Stimulated activated naive B cell treated with anti-CD40 and anti-IgM and Interleukin-4, amounts not matched to agents 10 μg/mL and 1 μg/mL and 100 μg/mL, for 72 hours (primary cell): ENCODE data around the gene SALL3.

ENCODE experiments used
- ATAC-seq, 2 donors: fragments of 150-1000 bp; cut with Tn5 transposase; replicated peaks; 2 replicates each; pipeline ENCODE4 v1.10.0; 2021; ENCODE audit warnings: moderate library complexity in 1 of 2
- DNase-seq: peaks from one replicate; pipeline ENCODE4 v3.0.0; 2021
- H3K27ac Mint-ChIP-seq: one replicate; pipeline ENCODE4 v1.8.0; 2022; ENCODE audit warnings: mild to moderate bottlenecking, mixed read lengths
- H3K27me3 Mint-ChIP-seq, 2 donors: one replicate each; pipeline ENCODE4 v1.8.0; 2022; ENCODE audit warnings: mixed read lengths in 2 of 2
- H3K36me3 Mint-ChIP-seq, 2 donors: one replicate each; pipeline ENCODE4 v1.8.0; 2022; ENCODE audit warnings: mixed read lengths in 2 of 2, mild to moderate bottlenecking in 1 of 2
- H3K4me1 Mint-ChIP-seq, 2 donors: one replicate each; pipeline ENCODE4 v1.8.0; 2022; ENCODE audit warnings: mixed read lengths in 2 of 2, mild to moderate bottlenecking in 1 of 2
- H3K4me3 Mint-ChIP-seq, 2 donors: one replicate each; pipeline ENCODE4 v1.8.0; 2022; ENCODE audit warnings: mild to moderate bottlenecking in 2 of 2, mixed read lengths in 2 of 2, moderate library complexity in 1 of 2
- H3K9me3 Mint-ChIP-seq, 2 donors: one replicate each; pipeline ENCODE4 v1.8.0; 2022; ENCODE audit warnings: mixed read lengths in 2 of 2, mild to moderate bottlenecking in 1 of 2

Gene SALL3

GRCh38 chr18:79018911-79019310 lies 39.3 kb downstream of the SALL3 start:
- Mint-ChIP-seq H3K4me3 (no peak overlapping the region), H3K4me1 (no peaks in the 10 kb centered on the region), H3K27ac (no peak overlapping the region), H3K27me3 (peaks cover 10 to 17% of the 10 kb centered on the region in 2 donors), H3K9me3 (peaks cover 0 to 3% of the 10 kb centered on the region in 2 donors), H3K36me3 (no peaks in the 10 kb centered on the region)
- ATAC-seq (no peak), DNase-seq (no peak)

GRCh38 chr18:79019881-79020280 lies 40.3 kb downstream of the SALL3 start:
- no peak overlapping the region for H3K4me3 Mint-ChIP-seq

GRCh38 chr18:79022603-79023002 lies 43.0 kb downstream of the SALL3 start:
- ATAC-seq (no peak), DNase-seq (no peak)
- H3K27ac Mint-ChIP-seq, result no peak overlapping the region
- no peak overlapping the region for H3K4me3 Mint-ChIP-seq
- peaks cover 7 to 11% of the 10 kb centered on the region in 2 donors for H3K27me3 Mint-ChIP-seq
- no peaks in the 10 kb centered on the region for H3K4me1 Mint-ChIP-seq
- peaks cover 0 to under 1% of the 10 kb centered on the region in 2 donors for H3K36me3 Mint-ChIP-seq
- H3K9me3 Mint-ChIP-seq, result peaks cover 6 to 7% of the 10 kb centered on the region in 2 donors

More at GRCh38 chr18:79019881-79020280, 40.3 kb downstream of the SALL3 start:
- no peaks in the 10 kb centered on the region for H3K36me3 Mint-ChIP-seq
- H3K9me3 Mint-ChIP-seq, result peaks cover 0 to 3% of the 10 kb centered on the region in 2 donors
- H3K27me3 Mint-ChIP-seq, result peaks cover 7 to 17% of the 10 kb centered on the region in 2 donors
- H3K27ac Mint-ChIP-seq, result no peak overlapping the region
- ATAC-seq (no peak), DNase-seq (no peak)
- no peaks in the 10 kb centered on the region for H3K4me1 Mint-ChIP-seq

GRCh38 chr18:79026491-79026890 lies 46.9 kb downstream of the SALL3 start:
- DNase-seq, result no peak
- ATAC-seq, result no peak
- Mint-ChIP-seq H3K36me3 (peaks cover 0 to 4% of the 10 kb centered on the region in 2 donors), H3K4me3 (no peak overlapping the region), H3K27me3 (peaks cover 0 to 11% of the 10 kb centered on the region in 2 donors), H3K9me3 (peaks cover 13 to 15% of the 10 kb centered on the region in 2 donors), H3K4me1 (no peaks in the 10 kb centered on the region), H3K27ac (no peak overlapping the region)

GRCh38 chr18:79030680-79031079 lies 51.1 kb downstream of the SALL3 start:
- peaks cover 0 to 4% of the 10 kb centered on the region in 2 donors for H3K36me3 Mint-ChIP-seq
- H3K4me1 Mint-ChIP-seq, result no peaks in the 10 kb centered on the region

GRCh38 chr18:79042276-79042675 lies 62.7 kb downstream of the SALL3 start:
- Mint-ChIP-seq H3K4me1 (no peaks in the 10 kb centered on the region), H3K36me3 (no peaks in the 10 kb centered on the region), H3K27me3 (peaks cover 23 to 26% of the 10 kb centered on the region in 2 donors), H3K9me3 (peaks cover 2 to 3% of the 10 kb centered on the region in 2 donors), H3K4me3 (no peak overlapping the region), H3K27ac (no peak overlapping the region)
- ATAC-seq (no peak), DNase-seq (no peak)

More at GRCh38 chr18:79030680-79031079, 51.1 kb downstream of the SALL3 start:
- no peak for ATAC-seq
- Mint-ChIP-seq H3K9me3 (peaks cover 9 to 15% of the 10 kb centered on the region in 2 donors), H3K27me3 (peaks cover 0 to 11% of the 10 kb centered on the region in 2 donors), H3K27ac (no peak overlapping the region), H3K4me3 (no peak overlapping the region)
- no peak for DNase-seq

- Mint-ChIP-seq H3K9me3 (no peaks in the 10 kb centered on the region), H3K4me1 (no peaks in the 10 kb centered on the region), H3K36me3 (no peaks in the 10 kb centered on the region), H3K27ac (no peak overlapping the region), H3K4me3 (no peak overlapping the region), H3K27me3 (peaks cover 23 to 31% of the 10 kb centered on the region in 2 donors)
- ATAC-seq (no peak), DNase-seq (no peak)
Observed at GRCh38 chr18:79043288-79043687, 63.7 kb downstream of the SALL3 start.

- H3K27ac Mint-ChIP-seq, result no peak overlapping the region
- ATAC-seq (no peak), DNase-seq (no peak)
- no peaks in the 10 kb centered on the region for H3K9me3 Mint-ChIP-seq
- no peaks in the 10 kb centered on the region for H3K36me3 Mint-ChIP-seq
- no peaks in the 10 kb centered on the region for H3K4me1 Mint-ChIP-seq
- H3K4me3 Mint-ChIP-seq, result no peak overlapping the region
- peaks cover 24 to 25% of the 10 kb centered on the region in 2 donors for H3K27me3 Mint-ChIP-seq
Observed at GRCh38 chr18:79046522-79046921, 66.9 kb downstream of the SALL3 start.

- peaks cover 30 to 33% of the 10 kb centered on the region in 2 donors for H3K27me3 Mint-ChIP-seq
- ATAC-seq (no peak), DNase-seq (no peak)
- H3K4me1 Mint-ChIP-seq, result no peaks in the 10 kb centered on the region
- no peak overlapping the region for H3K4me3 Mint-ChIP-seq
- H3K27ac Mint-ChIP-seq, result no peak overlapping the region
- no peaks in the 10 kb centered on the region for H3K9me3 Mint-ChIP-seq
- H3K36me3 Mint-ChIP-seq, result no peaks in the 10 kb centered on the region
Observed at GRCh38 chr18:79047556-79048244, 68.1 kb downstream of the SALL3 start.

GRCh38 chr18:79048245-79048632 lies 68.6 kb downstream of the SALL3 start:
- Mint-ChIP-seq H3K4me3 (no peak overlapping the region), H3K9me3 (no peaks in the 10 kb centered on the region), H3K27ac (no peak overlapping the region), H3K27me3 (peaks cover 33 to 37% of the 10 kb centered on the region in 2 donors), H3K4me1 (no peaks in the 10 kb centered on the region), H3K36me3 (no peaks in the 10 kb centered on the region)
- ATAC-seq (no peak), DNase-seq (no peak)

GRCh38 chr18:79049506-79049905 lies 69.9 kb downstream of the SALL3 start:
- Mint-ChIP-seq H3K27ac (no peak overlapping the region), H3K9me3 (no peaks in the 10 kb centered on the region), H3K4me3 (no peak overlapping the region), H3K4me1 (no peaks in the 10 kb centered on the region), H3K36me3 (no peaks in the 10 kb centered on the region), H3K27me3 (peaks cover 37 to 50% of the 10 kb centered on the region in 2 donors)
- DNase-seq, result no peak
- ATAC-seq, result no peak
